HepG2 (cell line): ENCODE data around the gene SMG5. TPM values are rescaled to one million over a fixed set of nuclear protein-coding genes. Genes with fewer than 3 reads are reported as not detected.
A peak's percentile ranks its signal among the peaks of the same experiment; 100 is the strongest.

Experiments
- ATF2 ChIP-seq: sonication (generic); formaldehyde crosslinking; IDR thresholded peaks from 2 replicates; pipeline ENCODE4 v1.4.0; 2020; ENCODE audit warnings: missing genetic modification reagents
- KIAA2018 ChIP-seq: sonication (generic); formaldehyde crosslinking; IDR thresholded peaks from 2 replicates; pipeline ENCODE4 v1.5.0; 2020; ENCODE audit warnings: mild to moderate bottlenecking, missing genetic modification reagents, borderline replicate concordance
- MAF1 ChIP-seq: sonication (generic); formaldehyde crosslinking; IDR thresholded peaks from 2 replicates; pipeline ENCODE4 v1.5.0; 2020; ENCODE audit warnings: missing genetic modification reagents, borderline replicate concordance
- ZBTB20 ChIP-seq: sonication (generic); formaldehyde crosslinking; IDR thresholded peaks from 2 replicates; pipeline ENCODE4 v1.8.1; 2023; ENCODE audit warnings: missing genetic modification reagents, low read depth, mild to moderate bottlenecking, borderline replicate concordance
- ZNF318 ChIP-seq: sonication (generic); formaldehyde crosslinking; IDR thresholded peaks from 2 replicates; pipeline ENCODE4 v1.4.0; 2020; ENCODE audit warnings: mild to moderate bottlenecking, missing genetic modification reagents
- ZNF770 ChIP-seq: sonication (generic); formaldehyde crosslinking; IDR thresholded peaks from 2 replicates; pipeline ENCODE4 v1.5.0; 2020; ENCODE audit warnings: mild to moderate bottlenecking, missing genetic modification reagents
- polyA plus RNA-seq, 8 experiments: library from polyadenylated mRNA; depleted of rRNA in 3 of 8; stranded (reverse) in 7 of 8; unstranded in 1 of 8; fragments of >200 nt; fragmentation: Illumina TruSeq in 4 of 8; extraction: Trizol in 4 of 8; gene quantifications; 2 replicates each; pipeline versions ENCODE4 v1.2.1 to v1.2.3, GENCODE V29; 2011 to 2016; ENCODE audit warnings: low read depth in 4 of 8, missing spikeins in 1 of 8, mixed read lengths in 1 of 8; ENCODE audit not compliant: insufficient read depth in 1 of 8
- total RNA-seq, 5 experiments: library from RNA; depleted of rRNA; stranded (reverse); fragments of >200 nt; fragmentation: Illumina TruSeq; extraction: Trizol; gene quantifications; 2 replicates each; pipeline ENCODE4 v1.2.3, GENCODE V29; 2016; ENCODE audit warnings: low read depth in 1 of 5

The SMG5 gene
- total and polyA plus RNA-seq, 2 of the 13 experiments (the other 11 are each of a cell fraction or from before 2014, with no cell fraction given): 50.5 to 84.0 TPM

GRCh38 chr1:156291226-156292061 is 8.8 kb upstream of the SMG5 start (continued):
- TF ChIP-seq ZNF318 (CRISPR knock-in tag) (no peak), ZNF770 (CRISPR knock-in tag) (0 out of 2 replicates have a peak, but pooled peaks have one; percentile 28), ATF2 (CRISPR knock-in tag) (peak; percentile 21), MAF1 (CRISPR knock-in tag) (no peak), KIAA2018 (no peak), ZBTB20 (CRISPR knock-in tag) (peak; percentile 62)
